HK-2 (cell line): ENCODE results near the gene NHP2.
"Not testable (repeated sequence)": the region's sequence is repeated elsewhere in the genome, so short reads cannot be mapped to it uniquely, and the experiment has no call there.

Source experiments
- DNase-seq: peaks from one replicate; pipeline ENCODE4 v3.0.0-alpha.2; 2018; ENCODE audit not compliant: unreplicated experiment

The NHP2 gene

DNA sequence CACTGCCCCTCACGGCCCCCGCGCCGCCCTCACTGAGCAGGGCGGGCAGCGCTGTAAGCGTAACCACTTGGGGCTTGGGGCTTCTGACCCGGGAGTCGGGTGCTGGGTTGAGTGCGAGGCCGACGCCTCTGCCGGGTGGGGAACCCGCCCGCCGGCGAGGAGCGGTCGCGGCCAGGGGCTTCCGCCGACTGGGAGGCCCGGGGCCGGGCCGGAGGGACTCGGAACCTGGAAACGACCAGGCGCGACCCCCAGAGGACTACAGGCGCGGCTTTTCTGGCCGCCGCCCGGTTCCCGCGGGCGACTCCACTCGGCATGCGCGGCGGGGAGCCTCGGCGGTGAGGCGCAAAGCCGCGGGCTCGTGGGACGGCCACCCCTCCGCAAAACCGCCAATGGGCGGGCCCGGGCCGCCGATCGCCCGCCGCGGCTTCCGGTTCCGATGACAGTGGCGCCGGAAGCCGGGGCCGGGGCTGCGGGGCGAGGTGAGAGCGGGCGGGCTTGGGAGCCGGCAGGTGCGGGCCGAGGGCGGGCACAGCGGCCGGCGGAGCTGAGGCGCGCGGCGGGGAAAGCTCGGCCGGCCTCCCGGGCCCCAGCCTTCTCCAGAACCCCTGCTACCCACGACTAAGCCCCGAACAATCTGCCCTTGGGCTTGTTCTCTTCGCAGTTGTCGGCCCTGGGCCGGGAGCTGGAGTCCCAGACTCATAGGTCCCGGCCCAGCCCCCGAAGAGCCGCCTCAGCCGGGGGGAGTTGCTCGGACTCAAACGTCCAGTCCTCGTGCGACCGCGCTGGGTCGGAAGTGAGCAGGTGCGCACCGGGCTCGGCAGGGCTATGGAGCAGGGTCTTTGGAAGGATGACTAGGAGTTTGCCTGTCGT lies 22.9 kb downstream of the NHP2 start, which contains the start of gene RMND5B:
Gene RMND5B (plus strand): TSS at position 439 of the 870 bp plus-strand sequence. CDS start 7,106 bp downstream, outside the sequence.
- DNase-seq: peak; percentile 79

DNA sequence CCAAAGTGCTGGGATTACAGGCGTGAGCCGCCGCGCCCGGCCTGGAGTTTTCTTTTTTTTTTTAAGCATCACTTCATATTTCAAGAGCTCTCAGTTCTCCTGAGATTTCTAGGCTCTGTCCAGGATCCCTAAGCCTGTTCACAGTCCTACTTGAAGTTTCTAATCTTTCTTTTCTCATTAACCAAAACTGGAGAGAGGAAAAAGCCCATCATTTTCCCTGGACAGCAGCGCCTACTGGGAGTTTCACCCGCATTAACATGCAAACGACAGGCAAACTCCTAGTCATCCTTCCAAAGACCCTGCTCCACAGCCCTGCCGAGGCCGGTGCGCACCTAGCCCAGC lies 23.5 kb downstream of the NHP2 start:
- DNase-seq: not testable (repeated sequence)

DNA sequence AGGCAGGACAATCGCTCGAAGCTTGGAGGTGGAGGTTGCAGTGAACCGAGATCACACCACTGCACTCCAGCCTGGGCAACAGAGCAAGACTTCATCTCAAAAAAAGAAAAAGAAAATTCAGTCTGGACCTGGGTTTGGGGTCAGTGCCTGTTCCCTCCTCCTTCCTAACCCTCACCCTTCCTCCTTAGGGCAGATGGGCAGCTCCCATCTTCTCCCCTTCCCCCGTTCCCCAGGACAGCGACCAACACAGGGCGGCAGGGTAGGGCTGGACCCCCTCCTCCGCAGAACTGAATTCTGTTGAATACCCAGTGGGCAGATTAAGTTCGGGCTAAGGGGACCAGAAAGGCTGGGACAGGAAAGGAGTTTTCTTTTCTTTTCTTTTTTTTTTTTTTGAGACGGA lies 24.4 kb downstream of the NHP2 start:
- DNase-seq: no peak

DNA sequence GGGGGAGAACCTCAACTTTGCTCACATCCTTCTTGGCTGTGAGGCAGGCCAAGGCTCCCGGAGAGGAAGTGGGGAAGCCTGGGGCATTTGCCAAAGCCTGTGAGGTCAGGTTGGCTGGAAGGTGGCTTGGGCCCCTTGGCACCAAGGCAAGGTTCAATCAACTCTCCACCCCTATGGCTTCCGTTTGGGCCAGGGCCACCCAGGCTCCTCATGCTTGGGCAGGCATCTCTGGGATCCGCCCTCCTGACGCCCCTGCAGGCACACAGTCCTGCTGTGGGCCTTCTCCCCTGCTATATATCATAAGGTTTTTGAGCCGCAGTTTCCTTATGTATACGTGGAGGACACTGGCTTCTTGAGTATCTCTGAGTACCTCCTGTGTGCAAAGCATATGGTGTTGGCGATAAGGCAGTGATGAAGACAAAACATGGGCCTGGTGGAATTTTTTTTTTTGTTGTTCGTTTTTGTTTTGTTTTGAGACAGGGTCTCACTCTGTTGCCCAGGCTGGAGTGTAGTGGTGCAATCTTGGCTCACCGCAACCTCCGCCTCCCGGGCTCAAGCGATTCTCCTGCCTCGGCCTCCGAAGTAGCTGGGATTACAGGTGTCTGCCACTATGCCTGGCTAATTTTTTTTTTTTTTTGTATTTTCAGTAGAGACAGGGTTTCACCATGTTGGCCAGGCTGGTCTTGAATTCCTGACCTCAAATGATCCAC lies 26.2 kb downstream of the NHP2 start:
- DNase-seq: not testable (repeated sequence)

DNA sequence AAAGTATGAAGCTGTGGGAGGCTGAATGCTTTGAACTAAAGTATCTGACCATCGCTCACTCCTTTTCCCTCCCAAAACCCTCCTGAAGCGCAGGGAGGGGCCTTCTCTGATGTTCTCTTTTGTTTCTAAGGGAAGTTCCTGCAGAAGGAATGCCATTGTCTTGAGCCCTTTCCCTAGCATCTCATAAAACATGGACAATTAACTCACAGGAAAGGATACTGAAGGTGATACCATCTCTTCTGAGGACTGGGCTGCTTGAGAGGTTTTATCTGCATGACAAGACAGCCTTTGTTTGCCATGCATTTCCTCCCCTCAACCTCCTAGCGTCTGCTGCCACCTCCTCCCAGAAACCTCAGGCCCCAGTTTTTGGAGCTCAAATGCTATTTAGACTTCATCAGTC lies 27.1 kb downstream of the NHP2 start:
- no peak for DNase-seq

DNA sequence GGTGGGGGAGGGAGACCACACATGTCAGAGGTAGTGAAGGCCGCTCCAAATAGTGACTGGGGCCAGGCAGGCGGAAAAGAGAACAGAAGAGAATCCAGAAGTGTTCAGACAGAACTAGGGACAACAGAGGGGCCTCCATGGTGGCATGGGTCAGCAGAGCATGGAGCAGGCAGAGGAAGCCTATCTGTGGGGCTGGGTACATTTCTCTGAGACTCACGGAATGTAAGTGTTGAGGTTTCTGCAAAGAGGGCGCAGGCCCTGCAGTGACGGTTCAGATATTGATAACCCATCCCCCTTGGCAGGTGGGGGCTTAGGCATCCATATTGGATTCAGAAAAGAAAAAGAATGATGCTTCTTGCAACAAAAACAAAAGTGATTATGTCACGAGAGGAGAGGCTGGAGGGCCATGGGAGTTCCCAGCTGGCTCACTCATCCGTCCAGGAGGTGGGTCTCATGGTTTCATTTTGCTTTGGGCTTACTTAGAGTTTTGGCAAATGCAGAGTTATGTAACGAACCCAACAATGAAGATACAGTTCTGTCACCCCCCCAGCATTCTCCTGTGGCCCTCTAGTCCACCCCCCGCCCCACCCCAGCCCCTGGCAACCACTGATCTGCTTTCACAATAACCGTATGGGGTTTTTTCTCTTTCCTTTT lies 28.3 kb downstream of the NHP2 start:
- no peak for DNase-seq

DNA sequence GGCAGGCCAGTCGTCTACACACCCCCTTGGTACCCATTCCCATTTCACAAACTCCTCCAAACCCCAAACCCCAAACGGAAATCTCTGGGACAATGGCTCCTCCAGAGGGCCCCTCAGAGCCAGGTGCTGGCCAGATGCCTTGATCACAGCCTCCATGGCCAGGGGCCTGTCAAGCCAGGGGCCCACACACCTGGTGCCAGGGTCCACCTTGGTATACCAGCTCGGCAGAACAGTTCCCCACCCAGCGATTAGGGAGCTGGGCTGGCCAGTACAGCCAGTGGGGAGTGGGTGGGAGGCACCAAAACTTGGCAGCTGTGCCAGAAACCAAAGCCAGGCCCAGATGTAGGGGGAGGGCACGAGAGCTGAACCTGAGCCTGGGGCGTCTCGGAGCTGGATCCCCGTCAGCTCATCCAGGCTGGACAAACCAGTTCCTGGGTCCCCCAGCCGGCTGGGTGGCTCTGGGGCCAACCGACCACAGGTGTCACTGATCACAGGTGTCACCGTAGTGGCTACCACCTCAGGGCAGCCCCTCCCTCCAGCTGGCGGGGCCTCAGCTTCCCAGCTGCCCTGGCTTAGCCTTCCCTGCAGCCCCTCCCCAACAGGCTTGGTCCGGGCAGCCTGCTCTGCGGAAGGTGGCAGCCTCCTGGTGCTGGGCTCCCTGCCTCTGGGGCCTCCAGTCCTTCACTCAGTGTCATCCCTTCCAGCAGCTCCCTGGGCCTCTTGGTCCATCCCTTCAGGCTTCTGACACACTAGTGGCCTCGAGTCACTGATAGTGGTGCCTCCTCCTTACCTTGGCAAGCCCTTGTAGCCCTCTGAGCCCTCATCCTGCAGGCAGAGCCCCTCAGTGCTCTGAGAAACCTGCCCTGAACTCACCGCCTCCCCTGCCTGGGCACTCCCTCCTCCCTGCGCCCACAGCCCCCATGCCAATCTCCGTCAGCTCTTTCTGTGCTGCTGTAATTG lies 29.4 kb downstream of the NHP2 start:
- DNase-seq: no peak

DNA sequence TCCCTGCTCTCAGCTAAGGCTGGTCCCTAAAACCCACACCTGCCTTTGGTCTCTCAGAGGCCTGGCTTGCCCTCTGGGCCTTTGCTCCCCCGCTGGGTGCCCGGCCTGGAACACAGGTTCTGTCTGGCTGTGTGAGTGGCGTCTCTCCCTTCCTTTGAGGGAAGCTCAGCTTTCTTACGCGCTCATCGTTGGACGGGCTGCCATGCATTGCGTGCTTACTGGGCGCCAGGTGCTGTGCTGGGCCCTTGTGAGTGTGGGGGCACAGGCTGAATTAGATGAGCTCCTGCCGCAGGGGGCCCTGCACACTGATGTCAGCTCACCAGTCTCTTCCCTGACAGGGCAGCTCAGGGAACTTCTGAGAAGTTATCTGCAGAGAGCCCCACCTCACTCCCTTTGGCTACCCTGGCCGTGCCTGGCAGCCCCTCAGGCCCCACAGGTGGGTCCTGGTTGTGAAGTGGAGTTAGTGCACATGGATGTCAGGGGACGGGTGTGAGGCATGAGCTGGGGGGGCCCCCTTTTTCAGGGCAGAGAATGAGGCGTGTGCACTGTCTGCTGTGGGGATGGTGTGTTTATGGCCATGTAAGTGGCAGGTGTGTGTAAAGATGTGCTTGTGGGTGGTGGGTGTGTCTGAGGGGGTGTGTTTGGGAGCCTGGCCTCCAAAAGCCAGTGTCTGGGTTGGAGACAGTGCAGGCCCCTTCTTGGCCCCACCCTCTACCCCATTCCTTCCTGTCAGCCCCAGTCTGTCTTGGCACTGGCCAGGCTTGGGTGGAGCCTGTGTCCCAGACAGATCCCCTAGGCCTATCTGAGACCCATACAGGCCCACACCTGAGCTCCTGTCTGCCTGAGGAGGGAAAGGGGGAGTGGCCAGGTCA lies 30.4 kb downstream of the NHP2 start:
- no peak for DNase-seq

DNA sequence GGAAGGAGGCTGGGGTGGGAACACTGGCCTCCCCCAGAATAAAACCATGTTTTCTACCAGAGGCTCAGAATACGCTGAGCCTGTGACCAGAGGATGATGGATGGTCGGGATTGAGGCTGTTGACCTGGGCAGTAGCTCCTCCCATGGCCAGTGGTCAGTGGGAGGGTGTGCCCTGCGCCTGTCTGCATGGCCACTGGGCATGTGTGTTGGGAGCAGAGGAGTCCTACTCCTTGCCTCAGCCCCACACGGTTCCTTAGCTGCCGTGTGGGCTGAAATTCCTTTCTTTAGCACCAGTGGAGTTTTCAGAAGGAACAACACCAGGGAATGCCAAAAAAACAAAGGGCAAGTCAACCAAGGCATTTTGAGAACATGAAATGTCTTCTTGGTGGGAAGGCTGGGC lies 31.3 kb downstream of the NHP2 start:
- DNase-seq: no peak

DNA sequence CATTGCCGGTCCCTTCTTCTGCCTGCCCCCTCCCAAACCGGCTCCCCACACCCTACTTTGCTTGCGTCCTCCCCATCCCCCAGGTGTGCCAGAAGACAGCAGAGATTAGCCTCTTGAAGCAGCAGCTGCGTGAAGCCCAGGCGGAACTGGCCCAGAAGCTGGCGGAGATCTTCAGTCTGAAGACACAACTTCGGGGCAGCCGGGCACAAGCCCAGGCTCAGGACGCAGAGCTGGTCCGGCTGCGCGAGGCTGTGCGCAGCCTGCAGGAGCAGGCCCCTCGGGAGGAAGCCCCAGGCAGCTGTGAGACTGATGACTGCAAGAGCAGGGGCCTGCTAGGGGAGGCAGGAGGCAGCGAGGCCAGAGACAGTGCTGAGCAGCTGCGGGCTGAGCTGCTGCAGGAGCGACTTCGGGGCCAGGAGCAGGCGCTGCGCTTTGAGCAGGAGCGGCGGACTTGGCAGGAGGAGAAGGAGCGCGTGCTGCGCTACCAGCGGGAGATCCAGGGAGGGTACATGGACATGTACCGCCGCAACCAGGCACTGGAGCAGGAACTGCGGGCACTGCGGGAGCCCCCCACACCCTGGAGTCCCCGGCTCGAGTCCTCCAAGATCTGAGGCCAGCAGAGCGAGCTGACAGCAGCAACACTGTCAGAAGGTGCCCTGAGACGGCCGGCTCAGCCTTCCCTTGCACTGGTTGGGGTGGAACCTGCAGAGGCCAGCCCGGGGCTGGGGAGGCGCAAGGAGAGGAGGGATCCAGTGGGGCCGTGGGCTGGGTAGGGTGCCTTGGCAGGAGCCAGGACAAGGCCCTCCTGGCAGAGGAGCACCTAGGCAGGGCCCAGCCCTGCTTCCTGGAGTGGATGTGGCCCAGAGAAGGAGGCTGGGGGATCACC lies 32.1 kb downstream of the NHP2 start:
- DNase-seq: no peak

DNA sequence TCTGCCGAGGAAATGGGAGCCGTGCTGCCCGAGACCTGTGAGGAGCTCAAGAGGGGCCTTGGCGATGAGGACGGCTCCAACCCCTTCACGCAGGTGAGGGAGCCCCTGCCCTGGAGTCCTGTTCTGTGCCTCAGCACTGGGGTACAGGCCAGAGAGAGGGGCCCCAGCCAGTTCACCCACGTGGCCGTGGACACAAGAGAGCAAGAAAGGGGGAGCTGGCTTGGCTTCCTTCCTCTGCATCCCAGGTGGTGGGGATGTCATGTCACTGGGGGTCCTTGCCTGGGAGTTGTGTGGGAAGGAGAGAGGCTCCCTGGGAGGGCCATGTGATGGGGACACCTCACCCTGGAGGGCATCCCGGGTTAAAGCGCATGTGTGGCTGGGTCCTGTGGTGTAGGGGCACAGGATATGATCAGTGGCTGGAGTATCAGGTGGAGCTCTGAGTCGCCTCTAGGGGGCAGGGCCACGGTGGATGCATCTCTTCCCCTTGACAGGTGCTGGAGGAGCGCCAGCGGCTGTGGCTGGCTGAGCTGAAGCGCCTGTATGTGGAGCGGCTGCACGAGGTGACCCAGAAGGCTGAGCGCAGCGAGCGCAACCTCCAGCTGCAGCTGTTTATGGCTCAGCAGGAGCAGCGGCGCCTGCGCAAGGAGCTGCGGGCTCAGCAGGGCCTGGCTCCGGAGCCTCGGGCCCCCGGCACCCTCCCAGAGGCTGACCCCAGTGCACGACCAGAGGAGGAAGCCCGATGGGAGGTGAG lies 32.9 kb downstream of the NHP2 start:
- peak; percentile 41 for DNase-seq

DNA sequence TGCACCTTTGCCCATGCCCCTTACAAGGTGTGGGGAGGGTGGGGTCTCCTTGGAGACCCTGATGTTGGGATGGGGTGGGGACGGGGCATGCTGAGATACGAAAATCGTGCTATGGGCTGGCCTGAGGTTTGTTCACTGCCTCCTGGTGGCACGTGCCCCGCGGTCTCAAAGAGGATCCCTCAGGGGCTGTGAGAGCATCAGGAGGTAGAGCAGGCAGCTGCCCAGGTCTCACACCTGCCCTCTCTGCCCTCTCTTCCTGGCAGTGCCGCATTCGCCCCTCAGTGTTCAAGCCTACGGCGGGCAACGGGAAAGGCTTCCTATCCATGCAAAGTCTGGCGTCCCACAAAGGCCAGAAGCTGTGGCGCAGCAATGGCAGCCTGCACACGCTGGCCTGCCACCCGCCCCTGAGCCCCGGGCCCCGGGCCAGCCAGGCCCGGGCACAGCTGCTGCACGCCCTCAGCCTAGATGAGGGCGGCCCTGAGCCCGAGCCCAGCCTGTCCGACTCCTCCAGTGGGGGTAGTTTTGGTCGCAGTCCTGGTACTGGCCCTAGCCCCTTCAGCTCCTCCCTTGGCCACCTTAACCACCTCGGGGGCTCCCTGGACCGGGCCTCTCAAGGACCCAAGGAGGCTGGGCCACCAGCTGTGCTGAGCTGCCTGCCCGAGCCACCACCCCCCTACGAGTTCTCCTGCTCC lies 33.6 kb downstream of the NHP2 start:
- DNase-seq: no peak

DNA sequence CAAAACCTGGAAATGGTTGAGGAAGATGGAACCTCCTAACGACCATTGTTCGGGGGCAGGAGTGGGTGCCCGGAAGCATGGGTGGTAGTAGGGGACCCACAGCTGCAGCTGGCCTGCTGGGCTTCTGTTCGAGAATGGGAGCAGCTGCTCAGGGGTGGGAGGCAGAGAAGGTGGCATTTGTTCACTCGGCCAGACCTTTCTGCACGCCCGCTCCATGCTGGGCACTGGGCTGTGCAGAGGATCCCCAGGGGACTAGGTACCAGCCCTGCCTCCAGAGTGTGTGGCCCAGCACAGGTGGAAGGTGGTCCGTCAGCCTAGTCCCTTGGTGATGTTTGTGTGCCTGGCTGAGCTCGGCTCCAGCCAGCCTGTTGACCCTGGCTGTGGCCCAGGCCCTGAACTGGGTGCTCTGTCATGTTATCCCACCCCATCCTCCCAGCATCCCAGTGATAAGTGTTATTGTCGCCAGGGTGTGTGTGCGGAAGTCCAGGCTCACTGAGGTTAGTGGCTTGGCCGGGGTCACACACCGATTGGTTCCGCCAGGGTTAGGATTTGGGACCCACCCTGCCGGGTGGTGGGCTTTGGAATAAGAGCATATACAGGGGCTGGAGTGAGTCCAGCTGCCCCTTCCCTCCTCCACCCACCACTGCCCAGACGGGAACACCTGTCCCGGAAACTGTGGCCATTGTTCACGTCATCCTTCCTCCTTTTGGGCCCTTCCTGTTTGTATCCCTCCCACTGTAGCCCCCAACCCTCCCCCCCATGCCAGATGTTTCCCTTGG lies 35.6 kb downstream of the NHP2 start:
- no peak for DNase-seq

DNA sequence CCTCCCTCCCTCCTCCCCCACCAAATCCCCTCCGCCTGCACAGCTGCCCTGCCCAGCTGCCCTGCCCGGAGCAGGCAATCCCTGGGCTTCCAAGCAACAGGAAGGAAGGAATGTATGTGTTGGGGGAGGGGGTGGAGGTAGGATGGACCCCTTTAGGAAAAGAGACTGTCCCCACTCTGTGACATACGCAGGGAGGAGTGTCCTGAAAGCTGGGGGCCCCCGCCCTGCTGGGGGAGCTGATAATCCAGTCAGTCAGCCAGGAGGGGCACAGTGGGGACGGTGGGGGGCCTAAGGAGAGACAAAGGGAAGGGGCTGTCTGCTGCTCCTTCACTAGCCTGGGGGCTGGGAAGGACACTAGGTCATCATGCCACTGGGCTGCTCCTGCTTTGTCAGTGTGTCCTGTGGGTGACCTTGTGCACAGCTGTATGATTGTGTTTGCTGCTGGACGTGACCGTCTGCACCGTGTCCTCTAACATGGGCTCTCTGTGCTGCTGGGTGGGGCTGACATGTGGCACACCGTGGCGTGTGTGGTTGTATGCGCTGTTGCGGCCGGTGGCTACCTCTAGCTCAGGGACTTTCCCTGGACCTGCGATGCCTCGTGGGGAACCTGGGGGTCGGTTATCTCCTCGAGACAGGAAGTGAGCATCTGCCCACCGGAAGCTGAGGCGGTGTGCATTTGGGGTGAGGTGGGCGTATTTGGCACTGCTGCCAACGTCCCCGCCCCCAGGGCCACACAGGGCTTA lies 37.4 kb downstream of the NHP2 start:
- no peak for DNase-seq

DNA sequence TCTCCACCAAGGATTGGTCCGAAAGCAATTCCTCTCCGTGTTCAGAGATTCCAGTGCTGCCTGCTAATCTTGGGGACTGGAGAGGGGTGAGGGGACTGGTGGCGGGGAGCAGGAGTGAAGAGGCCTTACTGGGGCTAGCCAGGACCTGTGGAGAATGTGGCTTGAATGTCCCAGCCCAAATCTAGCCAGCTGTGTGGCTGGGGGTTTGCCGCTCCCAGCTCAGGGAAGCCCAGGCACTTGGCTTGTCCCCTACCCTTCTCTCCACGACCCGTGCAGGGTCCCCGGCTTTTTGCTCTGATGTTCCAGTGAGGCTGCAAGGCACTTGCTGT lies 37.9 kb downstream of the NHP2 start:
- no peak for DNase-seq

DNA sequence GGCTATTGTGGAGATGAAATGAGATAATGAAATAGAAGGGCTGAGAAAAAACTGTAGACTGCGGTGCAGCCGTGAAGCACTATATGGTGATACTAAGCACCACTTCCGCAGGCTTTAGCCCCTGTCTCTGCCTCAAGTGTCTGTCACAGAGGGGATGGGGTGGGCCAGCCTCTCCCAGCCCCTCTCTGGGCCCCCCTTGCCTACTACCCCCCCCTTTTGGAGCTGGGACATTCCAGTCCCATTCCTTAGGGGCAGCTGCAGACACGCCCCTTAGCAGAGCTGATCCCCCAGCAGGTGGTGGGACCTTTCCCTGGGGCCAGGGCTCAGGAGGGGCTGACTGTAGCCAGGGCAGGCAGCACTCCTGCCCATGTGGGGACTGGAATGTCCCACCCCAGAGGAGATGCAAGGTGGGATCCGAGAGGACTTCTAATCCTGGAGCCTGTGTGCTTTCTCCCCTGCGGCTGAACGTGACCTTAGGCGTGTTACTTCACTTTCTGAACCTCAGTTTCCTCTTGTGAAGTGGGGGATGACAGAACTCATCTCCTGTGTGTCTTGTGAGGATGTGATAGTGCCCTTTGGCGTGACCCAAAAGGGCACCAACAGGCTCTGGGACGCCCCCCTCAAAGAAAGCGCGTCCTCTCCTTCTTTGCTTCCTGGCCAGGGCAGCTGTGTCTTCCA lies 38.4 kb downstream of the NHP2 start:
- DNase-seq: no peak
